Adrenal gland (tissue), 5 donors: ENCODE measurements around the gene ARHGAP18.

Source experiments
- CTCF ChIP-seq, 6 experiments: fragments of 450-650 bp in 4 of 6; fragments of 200-600 bp in 2 of 6; sonication (generic) in 1 of 6; IDR thresholded peaks; 1 replicate in 5 of 6; 2 replicates in 1 of 6; pipeline versions ENCODE4 v1.5.1 to v1.8.0; 2016 to 2021; ENCODE audit warnings: antibody characterized with exemption in 6 of 6, mild to moderate bottlenecking in 2 of 6, moderate library complexity in 1 of 6
- POLR2A ChIP-seq, 2 donors: fragments of 450-650 bp; IDR thresholded peaks; one replicate each; pipeline ENCODE4 v1.6.1; 2017; ENCODE audit warnings: antibody characterized with exemption in 2 of 2, mild to moderate bottlenecking in 2 of 2, moderate library complexity in 1 of 2
- donor health status: DM: no; HTN: no; CAD: no.

- no peak for TF ChIP-seq POLR2A (IDR thresholded peaks at IDR 0.05)
- no peak for TF ChIP-seq CTCF (IDR thresholded peaks at IDR 0.05)
These were observed 144.2 kb downstream of the ARHGAP18 start for GRCh38 chr6:129565811-129566210.
